ENCODE results near the gene CGB8.
"Not testable (repeated sequence)": the region's sequence is repeated elsewhere in the genome, so short reads cannot be mapped to it uniquely, and the experiment has no call there.

CGB8 gene

DNA sequence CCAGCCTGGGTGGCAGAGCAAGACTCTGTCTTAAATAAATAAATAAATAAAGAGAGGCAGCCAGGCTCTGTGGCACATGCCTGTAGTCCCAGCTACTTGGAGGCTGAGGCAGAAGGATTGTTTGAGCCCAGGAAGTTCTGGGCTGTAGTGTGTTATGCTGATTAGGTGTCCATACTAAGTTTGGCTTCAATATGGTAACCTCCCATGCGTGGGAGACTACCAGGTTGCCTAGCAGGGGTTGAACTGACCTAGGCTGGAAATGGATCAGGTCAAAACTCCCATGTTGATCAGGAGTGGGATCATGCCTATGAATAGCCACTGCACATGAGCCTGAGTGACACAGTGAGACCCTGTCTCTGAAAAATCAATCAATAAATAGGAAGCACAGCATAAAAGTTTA, 32.4 kb upstream of the CGB8 start:
- Histone ChIP-seq H3K27me3 (ENCODE audit: insufficient read depth, low read length) (0 out of 2 replicates have a peak, but pooled peaks cover 4% of the 10 kb centered on the region), H3K4me3 (ENCODE audit: low read length) (no peak overlapping the region), H3K36me3 (ENCODE audit: insufficient read depth, low read length) (peaks cover 1% of the 10 kb centered on the region; the same call in 1 of the 2 replicates), H3K9me3 (ENCODE audit: insufficient read depth, low read depth, low read length) (no peaks in the 10 kb centered on the region), H3K4me1 (ENCODE audit: insufficient read depth, low read length) (peaks cover 1% of the 10 kb centered on the region), H3K27ac (ENCODE audit: low read depth, low read length) (no peak overlapping the region), H3K9ac (ENCODE audit: low read depth, low read length) (no peak overlapping the region)
- 80% methylated on average over 1 of the region's 1 CpG for WGBS

DNA sequence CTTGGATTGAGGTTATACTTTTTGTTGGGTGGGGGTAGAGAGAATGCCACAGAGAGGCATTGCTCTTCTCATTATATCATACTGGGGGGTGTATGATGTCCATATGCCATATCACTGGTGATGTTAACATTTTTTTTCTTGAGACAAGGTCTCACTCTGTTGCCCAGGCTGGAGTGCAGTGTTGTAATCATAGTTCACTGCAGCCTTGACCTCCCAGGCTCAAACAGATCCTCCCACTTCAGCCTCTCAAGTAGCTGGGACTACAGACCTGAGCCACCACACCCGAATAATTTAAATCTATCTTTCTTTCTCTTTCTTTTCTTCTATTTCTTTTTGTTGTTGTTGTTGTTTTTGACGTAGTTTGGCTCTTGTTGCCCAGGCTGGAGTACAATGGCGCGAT, 31.5 kb upstream of the CGB8 start:
- Histone ChIP-seq H3K4me3 (ENCODE audit: low read length) (no peak overlapping the region), H3K4me1 (ENCODE audit: insufficient read depth, low read length) (no peaks in the 10 kb centered on the region), H3K36me3 (ENCODE audit: insufficient read depth, low read length) (no peaks in the 10 kb centered on the region), H3K27me3 (ENCODE audit: insufficient read depth, low read length) (0 out of 2 replicates have a peak, but pooled peaks cover 4% of the 10 kb centered on the region), H3K9ac (ENCODE audit: low read depth, low read length) (no peak overlapping the region), H3K9me3 (ENCODE audit: insufficient read depth, low read depth, low read length) (no peaks in the 10 kb centered on the region), H3K27ac (ENCODE audit: low read depth, low read length) (no peak overlapping the region)
- 90% methylated on average over 3 of the region's 4 CpGs for WGBS

DNA sequence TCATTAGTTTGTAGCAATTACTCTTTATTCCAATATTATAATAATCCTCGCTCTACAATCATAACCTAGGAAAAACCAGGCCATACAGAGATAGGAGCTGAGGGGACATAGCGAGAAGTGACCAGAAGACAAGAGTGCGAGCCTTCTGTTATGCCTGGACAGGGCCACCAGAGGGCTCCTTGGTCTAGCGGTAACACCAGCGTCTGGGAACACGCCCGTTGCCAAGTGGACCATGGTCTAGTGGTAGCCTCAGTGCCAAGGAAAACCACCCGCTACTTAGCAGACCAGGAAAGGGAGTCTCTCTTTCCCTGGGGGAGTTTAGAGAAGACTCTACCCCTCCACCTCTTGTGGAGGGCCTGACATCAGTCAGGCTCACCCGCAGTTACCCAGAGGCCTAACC, 26.0 kb upstream of the CGB8 start:
- not testable (repeated sequence) for H3K9ac ChIP-seq (ENCODE audit: low read depth, low read length); H3K27ac ChIP-seq (ENCODE audit: low read depth, low read length); H3K4me1 ChIP-seq (ENCODE audit: insufficient read depth, low read length); H3K4me3 ChIP-seq (ENCODE audit: low read length); H3K36me3 ChIP-seq (ENCODE audit: insufficient read depth, low read length); H3K9me3 ChIP-seq (ENCODE audit: insufficient read depth, low read depth, low read length)
- WGBS, result 25% methylated on average over 7 of the region's 9 CpGs
- H3K27me3 ChIP-seq (ENCODE audit: insufficient read depth, low read length), result peaks cover 47% of the 10 kb centered on the region

DNA sequence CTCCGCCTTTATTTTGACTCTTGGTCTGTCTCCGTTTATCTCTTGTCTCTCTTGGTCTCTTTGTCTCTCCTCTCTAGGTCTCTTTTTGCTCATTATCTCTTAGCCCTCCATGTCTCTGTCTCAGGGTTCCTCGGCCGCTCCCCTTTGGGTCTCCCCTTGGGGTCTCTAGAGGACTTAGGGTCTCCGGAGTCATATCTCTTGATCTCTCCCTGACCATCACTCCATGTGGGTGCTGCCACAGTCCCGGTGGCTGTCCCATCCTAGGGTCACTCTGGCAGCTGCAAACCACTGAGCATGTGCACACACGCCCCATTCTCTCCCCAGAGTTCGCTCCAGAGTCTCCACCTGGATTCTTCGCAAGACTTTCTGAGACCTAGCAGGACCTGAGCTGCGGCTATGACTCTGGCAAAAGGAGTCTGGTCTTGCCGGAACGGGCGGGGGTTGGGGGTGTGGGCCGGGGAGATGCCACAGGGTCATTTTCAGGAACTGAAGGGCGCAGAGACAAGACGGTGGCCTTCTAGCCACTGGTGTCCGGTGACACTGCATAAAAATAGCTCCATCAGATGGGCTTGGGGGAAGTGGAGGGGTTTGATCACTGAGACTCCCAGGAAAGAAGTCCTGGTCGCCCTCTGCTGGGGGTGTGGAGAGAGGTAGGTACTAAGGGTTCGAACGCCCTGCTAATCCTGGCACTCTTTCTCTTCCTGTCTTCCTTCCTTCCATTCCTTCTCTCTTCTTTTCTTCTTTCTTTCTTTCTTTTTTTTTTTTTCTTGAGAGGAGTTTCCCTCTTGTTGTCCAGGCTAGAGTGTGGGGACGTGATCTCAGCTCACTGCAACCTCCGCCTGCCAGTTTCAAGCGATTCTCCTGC, 24.8 kb upstream of the CGB8 start:
- Histone ChIP-seq H3K4me3 (ENCODE audit: low read length) (no peak overlapping the region), H3K9me3 (ENCODE audit: insufficient read depth, low read depth, low read length) (no peaks in the 10 kb centered on the region), H3K27ac (ENCODE audit: low read depth, low read length) (no peak overlapping the region), H3K4me1 (ENCODE audit: insufficient read depth, low read length) (no peaks in the 10 kb centered on the region), H3K27me3 (ENCODE audit: insufficient read depth, low read length) (peaks cover 58% of the 10 kb centered on the region), H3K9ac (ENCODE audit: low read depth, low read length) (no peak overlapping the region), H3K36me3 (ENCODE audit: insufficient read depth, low read length) (no peaks in the 10 kb centered on the region)
- WGBS, result 79% methylated on average over 21 of the region's 23 CpGs

DNA sequence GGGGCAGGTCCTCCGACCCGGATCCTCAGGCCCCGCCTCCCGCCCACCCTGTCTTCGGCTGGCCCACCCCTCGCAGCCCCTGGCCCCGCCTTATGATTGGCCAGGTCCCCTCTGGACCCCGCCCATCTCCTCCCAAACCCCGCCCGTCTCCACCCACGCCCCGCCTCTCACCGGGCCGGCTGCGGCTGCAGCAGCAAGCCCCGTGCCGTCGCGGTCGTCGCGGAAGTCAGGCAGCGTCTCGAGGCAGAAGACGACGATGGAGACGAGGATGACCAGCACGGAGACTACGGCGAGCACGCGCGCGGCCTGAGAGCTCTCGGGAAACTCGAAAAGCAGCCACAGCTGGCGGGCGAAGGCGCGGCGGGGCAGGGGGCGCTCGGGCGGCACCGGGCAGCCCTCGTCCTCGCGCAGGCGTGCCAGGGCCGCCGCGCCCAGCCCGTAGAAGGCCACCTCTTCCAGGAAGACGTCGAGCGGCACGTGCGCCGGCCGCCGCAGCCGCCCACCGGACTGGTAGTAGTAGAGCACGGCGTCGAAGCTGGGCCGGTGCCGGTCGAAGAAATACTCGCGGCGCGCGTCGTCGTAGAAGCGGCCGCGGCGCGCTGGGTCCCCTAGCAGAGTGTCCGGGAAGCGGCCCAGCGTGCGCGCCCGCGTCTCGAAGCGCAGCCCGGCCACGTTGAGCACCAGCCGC, 23.1 kb upstream of the CGB8 start:
- Histone ChIP-seq H3K27ac (ENCODE audit: low read depth, low read length) (no peak overlapping the region), H3K9ac (ENCODE audit: low read depth, low read length) (no peak overlapping the region), H3K9me3 (ENCODE audit: insufficient read depth, low read depth, low read length) (no peaks in the 10 kb centered on the region), H3K4me1 (ENCODE audit: insufficient read depth, low read length) (no peaks in the 10 kb centered on the region), H3K4me3 (ENCODE audit: low read length) (peak overlapping the region; percentile 33; the same call in 1 of the 2 replicates), H3K36me3 (ENCODE audit: insufficient read depth, low read length) (no peaks in the 10 kb centered on the region), H3K27me3 (ENCODE audit: insufficient read depth, low read length) (peaks cover 70% of the 10 kb centered on the region)
- WGBS, result 16% methylated on average over 93 of the region's 93 CpGs

DNA sequence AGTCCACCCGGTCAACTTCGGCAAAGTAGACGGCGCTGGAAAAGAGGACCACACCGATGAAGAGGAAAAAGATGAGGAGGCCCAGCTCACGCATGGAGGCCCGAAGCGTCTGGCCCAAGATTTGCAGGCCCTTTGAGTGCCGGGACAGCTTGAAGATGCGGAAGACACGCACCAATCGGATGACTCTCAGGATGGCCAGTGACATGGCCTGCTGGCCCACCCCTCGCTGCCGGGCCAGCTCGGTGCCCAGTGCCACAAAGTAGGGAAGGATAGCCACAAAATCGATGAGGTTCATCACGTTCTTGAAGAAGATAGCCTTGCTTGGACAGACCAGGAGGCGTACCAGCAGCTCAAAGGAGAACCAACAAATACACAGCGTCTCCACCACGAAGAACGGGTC, 21.5 kb upstream of the CGB8 start:
- Histone ChIP-seq H3K9me3 (ENCODE audit: insufficient read depth, low read depth, low read length) (no peaks in the 10 kb centered on the region), H3K9ac (ENCODE audit: low read depth, low read length) (no peak overlapping the region), H3K27ac (ENCODE audit: low read depth, low read length) (no peak overlapping the region), H3K36me3 (ENCODE audit: insufficient read depth, low read length) (no peaks in the 10 kb centered on the region), H3K4me3 (ENCODE audit: low read length) (no peak overlapping the region), H3K4me1 (ENCODE audit: insufficient read depth, low read length) (peaks cover 10% of the 10 kb centered on the region; the same call in 1 of the 2 replicates), H3K27me3 (ENCODE audit: insufficient read depth, low read length) (peaks cover 86% of the 10 kb centered on the region)
- WGBS, result 92% methylated on average over 21 of the region's 21 CpGs

DNA sequence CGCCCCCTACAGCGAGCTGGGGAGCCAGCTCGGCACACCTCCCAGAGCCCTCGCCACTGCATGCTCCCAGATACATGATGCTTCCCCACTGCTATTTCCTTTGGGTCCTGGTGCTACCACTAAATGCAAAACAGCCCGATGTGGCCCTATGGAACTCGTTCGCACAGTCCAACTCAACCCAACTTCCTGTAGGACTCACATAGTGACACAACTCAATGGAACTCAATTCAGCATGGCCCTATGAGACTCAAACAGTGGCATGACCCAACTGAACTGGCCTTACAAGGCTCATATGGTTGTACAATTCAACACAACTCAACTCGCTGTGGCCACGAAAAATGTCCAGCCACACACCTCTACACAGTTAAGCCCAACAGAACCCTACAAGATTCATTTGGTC, 20.1 kb upstream of the CGB8 start:
- Histone ChIP-seq H3K27ac (ENCODE audit: low read depth, low read length) (no peak overlapping the region), H3K4me1 (ENCODE audit: insufficient read depth, low read length) (peaks cover 16% of the 10 kb centered on the region), H3K9ac (ENCODE audit: low read depth, low read length) (no peak overlapping the region), H3K9me3 (ENCODE audit: insufficient read depth, low read depth, low read length) (no peaks in the 10 kb centered on the region), H3K27me3 (ENCODE audit: insufficient read depth, low read length) (peaks cover 83% of the 10 kb centered on the region), H3K36me3 (ENCODE audit: insufficient read depth, low read length) (no peaks in the 10 kb centered on the region), H3K4me3 (ENCODE audit: low read length) (no peak overlapping the region)
- 90% methylated on average over 9 of the region's 9 CpGs for WGBS

DNA sequence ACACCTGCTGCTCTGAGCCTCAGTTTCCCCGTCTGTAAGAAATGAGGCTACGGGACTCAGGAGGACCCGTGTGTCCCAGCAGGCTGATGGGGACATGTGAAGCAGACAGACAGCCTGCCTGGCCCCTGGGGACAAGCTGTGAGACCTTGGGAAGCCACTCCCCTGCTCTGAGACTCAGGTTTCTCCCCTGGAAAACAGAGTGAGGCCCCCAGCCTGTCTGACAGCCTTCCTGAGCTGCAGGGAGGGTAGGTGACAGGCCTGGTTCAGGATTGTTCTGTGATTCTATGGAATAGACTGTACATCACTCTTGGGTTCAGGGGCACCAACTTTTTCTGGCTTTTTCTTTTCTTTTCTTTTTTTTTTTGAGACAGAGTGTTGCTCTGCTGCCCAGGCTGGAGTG, 18.6 kb upstream of the CGB8 start:
- Histone ChIP-seq H3K4me1 (ENCODE audit: insufficient read depth, low read length) (peaks cover 20% of the 10 kb centered on the region), H3K4me3 (ENCODE audit: low read length) (no peak overlapping the region), H3K27me3 (ENCODE audit: insufficient read depth, low read length) (peaks cover 68% of the 10 kb centered on the region), H3K9me3 (ENCODE audit: insufficient read depth, low read depth, low read length) (no peaks in the 10 kb centered on the region), H3K9ac (ENCODE audit: low read depth, low read length) (no peak overlapping the region), H3K36me3 (ENCODE audit: insufficient read depth, low read length) (no peaks in the 10 kb centered on the region), H3K27ac (ENCODE audit: low read depth, low read length) (no peak overlapping the region)
- WGBS, result 81% methylated on average over 3 of the region's 3 CpGs

DNA sequence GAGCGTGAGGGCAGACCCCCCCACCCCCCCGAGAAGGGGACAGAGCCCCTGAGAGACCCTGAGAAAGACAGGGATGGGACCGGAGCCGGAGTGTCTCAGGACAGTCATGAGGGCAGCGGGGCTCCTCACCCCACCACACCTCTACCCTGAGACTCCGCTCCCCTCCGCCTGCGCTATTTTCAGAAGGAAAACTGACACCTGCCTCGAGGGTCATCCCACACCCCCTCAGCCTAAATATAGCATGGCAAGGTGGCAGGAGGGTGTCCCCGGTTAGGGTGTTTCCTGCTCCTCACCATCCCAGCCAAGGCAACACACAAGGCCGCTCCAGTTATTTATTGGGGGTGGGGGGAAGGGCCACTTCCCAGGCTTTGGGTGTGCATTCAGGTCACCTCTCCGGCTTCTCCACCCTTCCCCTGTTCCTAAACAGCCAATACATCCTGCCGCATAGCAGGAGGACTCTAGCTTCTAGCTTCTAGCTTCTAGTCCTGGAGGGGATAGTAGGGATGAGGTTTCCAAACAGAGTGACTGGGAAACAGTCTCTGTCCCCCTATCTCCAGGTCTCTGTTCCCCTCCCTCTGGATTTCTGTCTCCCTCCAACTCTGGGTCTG, 17.1 kb upstream of the CGB8 start:
- H3K27me3 ChIP-seq (ENCODE audit: insufficient read depth, low read length), result peaks cover 53% of the 10 kb centered on the region
- H3K9me3 ChIP-seq (ENCODE audit: insufficient read depth, low read depth, low read length), result no peaks in the 10 kb centered on the region
- peaks cover 20% of the 10 kb centered on the region for H3K4me1 ChIP-seq (ENCODE audit: insufficient read depth, low read length)
- no peak overlapping the region for H3K27ac ChIP-seq (ENCODE audit: low read depth, low read length)
- WGBS, result 63% methylated on average over 10 of the region's 13 CpGs
- H3K36me3 ChIP-seq (ENCODE audit: insufficient read depth, low read length), result no peaks in the 10 kb centered on the region
- 0 out of 2 replicates have a peak overlapping the region, but pooled peaks have one; percentile 17 for H3K4me3 ChIP-seq (ENCODE audit: low read length)
- no peak overlapping the region for H3K9ac ChIP-seq (ENCODE audit: low read depth, low read length)

DNA sequence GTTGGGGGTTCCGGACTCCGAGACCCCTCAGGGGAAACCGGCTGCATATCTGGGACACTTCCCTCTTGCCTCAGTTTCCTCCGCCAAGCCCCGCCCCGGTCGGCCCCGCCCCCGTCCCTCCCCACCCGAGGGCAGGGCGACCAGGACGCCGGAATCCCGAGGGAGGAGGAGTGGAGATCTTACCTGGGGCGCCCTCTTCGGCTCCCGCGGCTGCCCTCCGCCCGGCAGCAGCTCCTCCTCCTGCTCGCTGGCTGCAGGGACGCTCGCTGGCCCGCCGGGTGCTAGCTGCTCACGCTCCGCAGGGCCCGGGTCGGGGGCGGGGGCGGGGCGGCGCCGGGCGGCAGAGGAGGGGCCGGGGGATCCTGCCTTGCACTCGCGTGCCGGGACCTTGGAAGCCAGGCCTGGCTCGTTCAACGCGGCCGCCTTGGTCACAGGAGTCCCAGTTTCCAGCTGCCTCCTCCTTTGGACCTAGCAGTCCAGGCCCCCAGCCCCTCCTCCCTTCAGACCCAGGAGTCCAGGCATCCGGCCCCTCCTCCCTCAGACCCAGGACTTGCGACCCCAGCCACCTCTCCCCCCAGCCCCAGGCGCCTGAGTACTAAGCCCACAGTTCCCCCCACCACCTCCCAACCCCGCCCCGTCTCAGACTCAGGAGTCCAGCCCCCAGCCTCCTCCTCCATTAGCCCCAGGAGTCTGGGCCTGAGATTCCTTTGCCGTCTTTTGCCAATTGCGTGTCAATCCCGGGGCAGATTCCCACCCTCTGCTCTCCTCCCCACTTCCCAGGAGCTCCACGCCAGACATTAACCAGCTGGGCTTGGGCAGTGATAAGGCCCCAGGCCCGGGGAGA, 16.1 kb upstream of the CGB8 start, which contains the start of gene NTF4:
TSS of gene NTF4 (minus strand) at position 51 of the 844 bp plus-strand sequence. CDS start 2,821 bp downstream, outside the sequence.
- H3K4me3 ChIP-seq (ENCODE audit: low read length), result peak within 1 kb of the TSS; percentile 49
- H3K36me3 ChIP-seq (ENCODE audit: insufficient read depth, low read length), result no peaks in the 10 kb centered on the region
- peaks cover 45% of the 10 kb centered on the region for H3K27me3 ChIP-seq (ENCODE audit: insufficient read depth, low read length)
- no peak within 1 kb of the TSS; the same call in 1 of the 2 replicates for H3K27ac ChIP-seq (ENCODE audit: low read depth, low read length)
- no peak within 1 kb of the TSS for H3K9ac ChIP-seq (ENCODE audit: low read depth, low read length)
- H3K4me1 ChIP-seq (ENCODE audit: insufficient read depth, low read length), result peaks cover 20% of the 10 kb centered on the region
- no peaks in the 10 kb centered on the region for H3K9me3 ChIP-seq (ENCODE audit: insufficient read depth, low read depth, low read length)
- WGBS, result 2% methylated on average over 47 of the region's 53 CpGs
